GM23338 (cell line): ENCODE results near the gene EGLN3. TPM values are rescaled to one million over a fixed set of nuclear protein-coding genes. Genes with fewer than 3 reads are reported as not detected.

Experiments used
- ATAC-seq: fragments of 200-7000 bp; cut with Tn5 transposase; 3 replicates; pipeline ENCODE4 v1.9.1; 2020
- DNase-seq: peaks from one replicate; pipeline ENCODE4 v3.0.0-alpha.2; 2015; ENCODE audit warnings: low spot score
- H2AFZ ChIP-seq: fragments of 200-600 bp; sonication (generic); 2 replicates; pipeline ENCODE4 v1.8.0; 2016; ENCODE audit warnings: antibody characterized with exemption, mild to moderate bottlenecking, moderate library complexity
- H3F3A ChIP-seq: fragments of 200-600 bp; sonication (generic); replicated peaks from 2 replicates; pipeline ENCODE4 v1.8.0; 2017; ENCODE audit warnings: antibody characterized with exemption, mixed run types, low read depth
- H3K27ac ChIP-seq: fragments of 200-600 bp; sonication (generic); 2 replicates; pipeline ENCODE4 v1.6.1; 2016; ENCODE audit warnings: low read depth
- H3K27me3 ChIP-seq: fragments of 200-600 bp; sonication (generic); 2 replicates; pipeline ENCODE4 v1.8.0; 2016; ENCODE audit warnings: mild to moderate bottlenecking, mixed run types, moderate library complexity; ENCODE audit not compliant: insufficient read depth
- H3K36me3 ChIP-seq: fragments of 200-600 bp; sonication (generic); 2 replicates; pipeline ENCODE4 v1.8.0; 2016; ENCODE audit warnings: mild to moderate bottlenecking; ENCODE audit not compliant: insufficient read depth
- H3K4me1 ChIP-seq: fragments of 200-600 bp; sonication (generic); 2 replicates; pipeline ENCODE4 v1.8.0; 2016; ENCODE audit warnings: mild to moderate bottlenecking, moderate library complexity; ENCODE audit not compliant: insufficient read depth
- H3K4me2 ChIP-seq: fragments of 200-600 bp; sonication (generic); 2 replicates; pipeline ENCODE4 v1.7.1; 2017; ENCODE audit warnings: mixed run types
- H3K4me3 ChIP-seq: fragments of 200-600 bp; sonication (generic); 2 replicates; pipeline ENCODE4 v1.6.1; 2016; ENCODE audit warnings: mixed run types
- H3K79me2 ChIP-seq: fragments of 200-600 bp; sonication (generic); replicated peaks from 2 replicates; pipeline ENCODE4 v1.8.0; 2017; ENCODE audit warnings: mild to moderate bottlenecking; ENCODE audit not compliant: insufficient read depth
- H3K9me2 ChIP-seq: fragments of 200-600 bp; sonication (generic); 2 replicates; pipeline ENCODE4 v1.8.0; 2017; ENCODE audit not compliant: insufficient read depth
- H4K20me1 ChIP-seq: fragments of 200-600 bp; sonication (generic); replicated peaks from 2 replicates; pipeline ENCODE4 v1.8.0; 2017; ENCODE audit warnings: mild to moderate bottlenecking; ENCODE audit not compliant: insufficient read depth
- H3K27ac Mint-ChIP-seq: 2 replicates; pipeline ENCODE4 v1.8.0; 2020; ENCODE audit warnings: inconsistent platforms, mild to moderate bottlenecking, moderate library complexity, mixed read lengths
- H3K27me3 Mint-ChIP-seq: 3 replicates; pipeline ENCODE4 v1.8.0; 2022; ENCODE audit warnings: low read depth, mild to moderate bottlenecking, moderate library complexity, mixed read lengths, inconsistent platforms; ENCODE audit not compliant: insufficient read depth, poor library complexity
- H3K36me3 Mint-ChIP-seq: 3 replicates; pipeline ENCODE4 v1.8.0; 2021; ENCODE audit warnings: low read depth, mild to moderate bottlenecking, inconsistent platforms, moderate library complexity, mixed read lengths
- H3K4me1 Mint-ChIP-seq: 3 replicates; pipeline ENCODE4 v1.8.0; 2020; ENCODE audit warnings: mild to moderate bottlenecking, inconsistent platforms, mixed read lengths
- H3K4me3 Mint-ChIP-seq: 3 replicates; pipeline ENCODE4 v1.8.0; 2021; ENCODE audit warnings: moderate library complexity, mild to moderate bottlenecking, inconsistent platforms, mixed read lengths
- H3K9me3 Mint-ChIP-seq: 3 replicates; pipeline ENCODE4 v1.8.0; 2020; ENCODE audit warnings: moderate library complexity, mild to moderate bottlenecking, inconsistent platforms, mixed read lengths
- CREB1 ChIP-seq: fragments of 250-450 bp; sonication (Bioruptor Pico); IDR thresholded peaks from 2 replicates; pipeline ENCODE4 v1.5.0; 2020; ENCODE audit warnings: low read depth, mild to moderate bottlenecking, moderate library complexity
- EZH2 ChIP-seq: fragments of 200-600 bp; sonication (generic); IDR thresholded peaks from one replicate; pipeline ENCODE4 v1.8.0; 2017; ENCODE audit warnings: antibody characterized with exemption, mild to moderate bottlenecking, low read depth; ENCODE audit not compliant: unreplicated experiment
- EZH2phosphoT487 ChIP-seq: fragments of 200-600 bp; sonication (generic); IDR thresholded peaks from one replicate; pipeline ENCODE4 v1.8.1; 2018; ENCODE audit warnings: antibody characterized with exemption; ENCODE audit not compliant: unreplicated experiment
- JUNB ChIP-seq: IDR thresholded peaks from one replicate; pipeline ENCODE4 v1.6.1; 2016; ENCODE audit warnings: antibody characterized with exemption; ENCODE audit not compliant: unreplicated experiment
- POLR2AphosphoS5 ChIP-seq: IDR thresholded peaks from 2 replicates; pipeline ENCODE4 v1.6.1; 2016; ENCODE audit warnings: antibody characterized with exemption, low read depth
- STAT1 ChIP-seq: IDR thresholded peaks from one replicate; pipeline ENCODE4 v1.6.1; 2016; ENCODE audit warnings: antibody characterized with exemption; ENCODE audit not compliant: unreplicated experiment
- ZNF114 ChIP-seq: fragments of 250-450 bp; sonication (Bioruptor Pico); IDR thresholded peaks from 2 replicates; pipeline ENCODE4 v1.5.0; 2020; ENCODE audit warnings: mild to moderate bottlenecking, moderate library complexity
- ZNF331 ChIP-seq: fragments of 250-450 bp; sonication (Bioruptor Pico); IDR thresholded peaks from 2 replicates; pipeline ENCODE4 v1.5.0; 2020; ENCODE audit warnings: low read depth, mild to moderate bottlenecking, moderate library complexity
- polyA plus RNA-seq: library from polyadenylated mRNA; unstranded; fragments of >200 nt; fragmentation: Nextera tagmentation; extraction: Ambion mirVana; gene quantifications from 2 replicates; pipeline ENCODE4 v1.2.1, GENCODE V29; 2016
- total RNA-seq: library from RNA; depleted of rRNA; stranded (reverse); fragments of >200 nt; shearing (Covaris generic); gene quantifications from 2 replicates; pipeline ENCODE4 v1.2.3, GENCODE V29; 2014
- TF ChIP-seq, protein P1 (sequence below): IDR thresholded peaks from 2 replicates; pipeline ENCODE4 v1.6.1; 2016; ENCODE audit warnings: antibody characterized with exemption
- TF ChIP-seq, protein P2 (sequence below): fragments of 250-450 bp; sonication (Bioruptor Pico); IDR thresholded peaks from 2 replicates; pipeline ENCODE4 v1.5.0; 2020; ENCODE audit warnings: mild to moderate bottlenecking, moderate library complexity
- TF ChIP-seq, protein P3 (sequence below): IDR thresholded peaks from one replicate; pipeline ENCODE4 v1.6.1; 2018; ENCODE audit warnings: antibody characterized with exemption; ENCODE audit not compliant: unreplicated experiment
- TF ChIP-seq, protein P4 (sequence below), 2 experiments: fragments of 200-600 bp in 1 of 2; sonication (generic) in 1 of 2; conservative IDR thresholded peaks; 2 replicates each; pipeline versions ENCODE4 v1.5.1 to v1.6.1; 2016 to 2017; ENCODE audit warnings: antibody characterized with exemption in 2 of 2, low read depth in 2 of 2, mild to moderate bottlenecking in 2 of 2, moderate library complexity in 1 of 2

Gene EGLN3
- total and polyA plus RNA-seq, 2 experiments from 2014 or later, result 26.8 to 42.9 TPM

DNA sequence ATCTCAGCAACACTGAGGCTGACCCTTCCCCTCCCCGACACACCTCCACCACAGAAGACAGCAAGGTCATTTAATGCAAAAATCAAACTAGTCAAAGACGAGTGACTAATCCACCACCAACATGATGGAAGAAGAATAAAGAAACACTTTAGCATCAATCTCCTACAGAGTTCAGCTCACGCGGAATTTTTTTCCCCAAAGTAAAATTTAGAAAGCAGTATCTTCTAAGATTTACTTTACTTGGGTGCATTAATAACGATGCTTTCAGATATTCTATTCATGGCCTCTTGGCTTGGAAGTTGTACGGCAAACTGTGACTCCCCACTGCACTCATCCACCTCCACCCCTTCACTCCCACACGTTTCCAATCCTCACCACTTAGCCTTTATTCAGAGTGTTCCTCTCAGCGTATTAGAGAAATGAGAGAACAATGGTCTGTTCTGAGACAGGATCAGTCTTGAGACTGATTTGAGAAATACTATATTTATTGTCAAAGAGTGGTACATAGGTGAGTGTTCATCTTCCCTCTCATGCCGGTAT is 1.9 kb downstream of the EGLN3 start:
- DNase-seq (no peak), ATAC-seq (no peak)
- peaks cover 62% of the 10 kb centered on the region for H3K79me2 ChIP-seq
- Mint-ChIP-seq H3K27me3 (peaks cover 19% of the 10 kb centered on the region), H3K9me3 (no peaks in the 10 kb centered on the region), H3K4me1 (peaks cover 43% of the 10 kb centered on the region), H3K36me3 (peaks cover 6% of the 10 kb centered on the region; the same call in 2 of the 3 replicates), H3K27ac (no peak overlapping the region), H3K4me3 (peak overlapping the region; percentile 71)
- H4K20me1 ChIP-seq, result peaks cover 12% of the 10 kb centered on the region; the same call in 1 of the 2 replicates
- peak overlapping the region; percentile 67 for H3K4me3 ChIP-seq
- peak overlapping the region; percentile 92 for H3K4me2 ChIP-seq
- peaks cover 4% of the 10 kb centered on the region; the same call in 1 of the 2 replicates for H3K9me2 ChIP-seq
- no peaks in the 10 kb centered on the region for H3F3A ChIP-seq
- TF ChIP-seq, protein P1, sequence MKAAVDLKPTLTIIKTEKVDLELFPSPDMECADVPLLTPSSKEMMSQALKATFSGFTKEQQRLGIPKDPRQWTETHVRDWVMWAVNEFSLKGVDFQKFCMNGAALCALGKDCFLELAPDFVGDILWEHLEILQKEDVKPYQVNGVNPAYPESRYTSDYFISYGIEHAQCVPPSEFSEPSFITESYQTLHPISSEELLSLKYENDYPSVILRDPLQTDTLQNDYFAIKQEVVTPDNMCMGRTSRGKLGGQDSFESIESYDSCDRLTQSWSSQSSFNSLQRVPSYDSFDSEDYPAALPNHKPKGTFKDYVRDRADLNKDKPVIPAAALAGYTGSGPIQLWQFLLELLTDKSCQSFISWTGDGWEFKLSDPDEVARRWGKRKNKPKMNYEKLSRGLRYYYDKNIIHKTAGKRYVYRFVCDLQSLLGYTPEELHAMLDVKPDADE, result no peak
- no peak for TF ChIP-seq STAT1
- TF ChIP-seq, protein P2, sequence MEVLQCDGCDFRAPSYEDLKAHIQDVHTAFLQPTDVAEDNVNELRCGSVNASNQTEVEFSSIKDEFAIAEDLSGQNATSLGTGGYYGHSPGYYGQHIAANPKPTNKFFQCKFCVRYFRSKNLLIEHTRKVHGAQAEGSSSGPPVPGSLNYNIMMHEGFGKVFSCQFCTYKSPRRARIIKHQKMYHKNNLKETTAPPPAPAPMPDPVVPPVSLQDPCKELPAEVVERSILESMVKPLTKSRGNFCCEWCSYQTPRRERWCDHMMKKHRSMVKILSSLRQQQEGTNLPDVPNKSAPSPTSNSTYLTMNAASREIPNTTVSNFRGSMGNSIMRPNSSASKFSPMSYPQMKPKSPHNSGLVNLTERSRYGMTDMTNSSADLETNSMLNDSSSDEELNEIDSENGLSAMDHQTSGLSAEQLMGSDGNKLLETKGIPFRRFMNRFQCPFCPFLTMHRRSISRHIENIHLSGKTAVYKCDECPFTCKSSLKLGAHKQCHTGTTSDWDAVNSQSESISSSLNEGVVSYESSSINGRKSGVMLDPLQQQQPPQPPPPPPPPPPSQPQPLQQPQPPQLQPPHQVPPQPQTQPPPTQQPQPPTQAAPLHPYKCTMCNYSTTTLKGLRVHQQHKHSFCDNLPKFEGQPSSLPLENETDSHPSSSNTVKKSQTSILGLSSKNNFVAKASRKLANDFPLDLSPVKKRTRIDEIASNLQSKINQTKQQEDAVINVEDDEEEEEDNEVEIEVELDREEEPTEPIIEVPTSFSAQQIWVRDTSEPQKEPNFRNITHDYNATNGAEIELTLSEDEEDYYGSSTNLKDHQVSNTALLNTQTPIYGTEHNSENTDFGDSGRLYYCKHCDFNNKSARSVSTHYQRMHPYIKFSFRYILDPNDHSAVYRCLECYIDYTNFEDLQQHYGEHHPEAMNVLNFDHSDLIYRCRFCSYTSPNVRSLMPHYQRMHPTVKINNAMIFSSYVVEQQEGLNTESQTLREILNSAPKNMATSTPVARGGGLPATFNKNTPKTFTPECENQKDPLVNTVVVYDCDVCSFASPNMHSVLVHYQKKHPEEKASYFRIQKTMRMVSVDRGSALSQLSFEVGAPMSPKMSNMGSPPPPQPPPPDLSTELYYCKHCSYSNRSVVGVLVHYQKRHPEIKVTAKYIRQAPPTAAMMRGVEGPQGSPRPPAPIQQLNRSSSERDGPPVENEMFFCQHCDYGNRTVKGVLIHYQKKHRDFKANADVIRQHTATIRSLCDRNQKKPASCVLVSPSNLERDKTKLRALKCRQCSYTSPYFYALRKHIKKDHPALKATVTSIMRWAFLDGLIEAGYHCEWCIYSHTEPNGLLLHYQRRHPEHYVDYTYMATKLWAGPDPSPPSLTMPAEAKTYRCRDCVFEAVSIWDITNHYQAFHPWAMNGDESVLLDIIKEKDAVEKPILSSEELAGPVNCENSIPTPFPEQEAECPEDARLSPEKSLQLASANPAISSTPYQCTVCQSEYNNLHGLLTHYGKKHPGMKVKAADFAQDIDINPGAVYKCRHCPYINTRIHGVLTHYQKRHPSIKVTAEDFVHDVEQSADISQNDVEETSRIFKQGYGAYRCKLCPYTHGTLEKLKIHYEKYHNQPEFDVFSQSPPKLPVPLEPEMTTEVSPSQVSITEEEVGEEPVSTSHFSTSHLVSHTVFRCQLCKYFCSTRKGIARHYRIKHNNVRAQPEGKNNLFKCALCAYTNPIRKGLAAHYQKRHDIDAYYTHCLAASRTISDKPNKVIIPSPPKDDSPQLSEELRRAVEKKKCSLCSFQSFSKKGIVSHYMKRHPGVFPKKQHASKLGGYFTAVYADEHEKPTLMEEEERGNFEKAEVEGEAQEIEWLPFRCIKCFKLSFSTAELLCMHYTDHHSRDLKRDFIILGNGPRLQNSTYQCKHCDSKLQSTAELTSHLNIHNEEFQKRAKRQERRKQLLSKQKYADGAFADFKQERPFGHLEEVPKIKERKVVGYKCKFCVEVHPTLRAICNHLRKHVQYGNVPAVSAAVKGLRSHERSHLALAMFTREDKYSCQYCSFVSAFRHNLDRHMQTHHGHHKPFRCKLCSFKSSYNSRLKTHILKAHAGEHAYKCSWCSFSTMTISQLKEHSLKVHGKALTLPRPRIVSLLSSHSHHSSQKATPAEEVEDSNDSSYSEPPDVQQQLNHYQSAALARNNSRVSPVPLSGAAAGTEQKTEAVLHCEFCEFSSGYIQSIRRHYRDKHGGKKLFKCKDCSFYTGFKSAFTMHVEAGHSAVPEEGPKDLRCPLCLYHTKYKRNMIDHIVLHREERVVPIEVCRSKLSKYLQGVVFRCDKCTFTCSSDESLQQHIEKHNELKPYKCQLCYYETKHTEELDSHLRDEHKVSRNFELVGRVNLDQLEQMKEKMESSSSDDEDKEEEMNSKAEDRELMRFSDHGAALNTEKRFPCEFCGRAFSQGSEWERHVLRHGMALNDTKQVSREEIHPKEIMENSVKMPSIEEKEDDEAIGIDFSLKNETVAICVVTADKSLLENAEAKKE (CRISPR knock-in tag), result no peak
- TF ChIP-seq, protein P3, sequence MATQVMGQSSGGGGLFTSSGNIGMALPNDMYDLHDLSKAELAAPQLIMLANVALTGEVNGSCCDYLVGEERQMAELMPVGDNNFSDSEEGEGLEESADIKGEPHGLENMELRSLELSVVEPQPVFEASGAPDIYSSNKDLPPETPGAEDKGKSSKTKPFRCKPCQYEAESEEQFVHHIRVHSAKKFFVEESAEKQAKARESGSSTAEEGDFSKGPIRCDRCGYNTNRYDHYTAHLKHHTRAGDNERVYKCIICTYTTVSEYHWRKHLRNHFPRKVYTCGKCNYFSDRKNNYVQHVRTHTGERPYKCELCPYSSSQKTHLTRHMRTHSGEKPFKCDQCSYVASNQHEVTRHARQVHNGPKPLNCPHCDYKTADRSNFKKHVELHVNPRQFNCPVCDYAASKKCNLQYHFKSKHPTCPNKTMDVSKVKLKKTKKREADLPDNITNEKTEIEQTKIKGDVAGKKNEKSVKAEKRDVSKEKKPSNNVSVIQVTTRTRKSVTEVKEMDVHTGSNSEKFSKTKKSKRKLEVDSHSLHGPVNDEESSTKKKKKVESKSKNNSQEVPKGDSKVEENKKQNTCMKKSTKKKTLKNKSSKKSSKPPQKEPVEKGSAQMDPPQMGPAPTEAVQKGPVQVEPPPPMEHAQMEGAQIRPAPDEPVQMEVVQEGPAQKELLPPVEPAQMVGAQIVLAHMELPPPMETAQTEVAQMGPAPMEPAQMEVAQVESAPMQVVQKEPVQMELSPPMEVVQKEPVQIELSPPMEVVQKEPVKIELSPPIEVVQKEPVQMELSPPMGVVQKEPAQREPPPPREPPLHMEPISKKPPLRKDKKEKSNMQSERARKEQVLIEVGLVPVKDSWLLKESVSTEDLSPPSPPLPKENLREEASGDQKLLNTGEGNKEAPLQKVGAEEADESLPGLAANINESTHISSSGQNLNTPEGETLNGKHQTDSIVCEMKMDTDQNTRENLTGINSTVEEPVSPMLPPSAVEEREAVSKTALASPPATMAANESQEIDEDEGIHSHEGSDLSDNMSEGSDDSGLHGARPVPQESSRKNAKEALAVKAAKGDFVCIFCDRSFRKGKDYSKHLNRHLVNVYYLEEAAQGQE, result no peak
- no peak for TF ChIP-seq CREB1 (CRISPR knock-in tag)
- no peak for TF ChIP-seq JUNB
- TF ChIP-seq, protein P4, sequence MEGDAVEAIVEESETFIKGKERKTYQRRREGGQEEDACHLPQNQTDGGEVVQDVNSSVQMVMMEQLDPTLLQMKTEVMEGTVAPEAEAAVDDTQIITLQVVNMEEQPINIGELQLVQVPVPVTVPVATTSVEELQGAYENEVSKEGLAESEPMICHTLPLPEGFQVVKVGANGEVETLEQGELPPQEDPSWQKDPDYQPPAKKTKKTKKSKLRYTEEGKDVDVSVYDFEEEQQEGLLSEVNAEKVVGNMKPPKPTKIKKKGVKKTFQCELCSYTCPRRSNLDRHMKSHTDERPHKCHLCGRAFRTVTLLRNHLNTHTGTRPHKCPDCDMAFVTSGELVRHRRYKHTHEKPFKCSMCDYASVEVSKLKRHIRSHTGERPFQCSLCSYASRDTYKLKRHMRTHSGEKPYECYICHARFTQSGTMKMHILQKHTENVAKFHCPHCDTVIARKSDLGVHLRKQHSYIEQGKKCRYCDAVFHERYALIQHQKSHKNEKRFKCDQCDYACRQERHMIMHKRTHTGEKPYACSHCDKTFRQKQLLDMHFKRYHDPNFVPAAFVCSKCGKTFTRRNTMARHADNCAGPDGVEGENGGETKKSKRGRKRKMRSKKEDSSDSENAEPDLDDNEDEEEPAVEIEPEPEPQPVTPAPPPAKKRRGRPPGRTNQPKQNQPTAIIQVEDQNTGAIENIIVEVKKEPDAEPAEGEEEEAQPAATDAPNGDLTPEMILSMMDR (conservative IDR thresholded peaks at IDR 0.05; ENCODE audit: low read depth in 2 of 2), result no peak
- TF ChIP-seq ZNF331, result no peak
- TF ChIP-seq POLR2AphosphoS5, result no peak
- no peak for TF ChIP-seq EZH2
- TF ChIP-seq ZNF114 (CRISPR knock-in tag), result no peak
- TF ChIP-seq EZH2phosphoT487, result no peak
- no peak overlapping the region for H2AFZ ChIP-seq
- H3K4me1 ChIP-seq, result peaks cover 32% of the 10 kb centered on the region
- H3K27me3 ChIP-seq, result peaks cover 15% of the 10 kb centered on the region
- no peaks in the 10 kb centered on the region for H3K36me3 ChIP-seq
- no peak overlapping the region for H3K27ac ChIP-seq
